ENCODE results near the gene NRBF2.
"Not testable (repeated sequence)": the region's sequence is repeated elsewhere in the genome, so short reads cannot be mapped to it uniquely, and the experiment has no call there.

NRBF2 gene

DNA sequence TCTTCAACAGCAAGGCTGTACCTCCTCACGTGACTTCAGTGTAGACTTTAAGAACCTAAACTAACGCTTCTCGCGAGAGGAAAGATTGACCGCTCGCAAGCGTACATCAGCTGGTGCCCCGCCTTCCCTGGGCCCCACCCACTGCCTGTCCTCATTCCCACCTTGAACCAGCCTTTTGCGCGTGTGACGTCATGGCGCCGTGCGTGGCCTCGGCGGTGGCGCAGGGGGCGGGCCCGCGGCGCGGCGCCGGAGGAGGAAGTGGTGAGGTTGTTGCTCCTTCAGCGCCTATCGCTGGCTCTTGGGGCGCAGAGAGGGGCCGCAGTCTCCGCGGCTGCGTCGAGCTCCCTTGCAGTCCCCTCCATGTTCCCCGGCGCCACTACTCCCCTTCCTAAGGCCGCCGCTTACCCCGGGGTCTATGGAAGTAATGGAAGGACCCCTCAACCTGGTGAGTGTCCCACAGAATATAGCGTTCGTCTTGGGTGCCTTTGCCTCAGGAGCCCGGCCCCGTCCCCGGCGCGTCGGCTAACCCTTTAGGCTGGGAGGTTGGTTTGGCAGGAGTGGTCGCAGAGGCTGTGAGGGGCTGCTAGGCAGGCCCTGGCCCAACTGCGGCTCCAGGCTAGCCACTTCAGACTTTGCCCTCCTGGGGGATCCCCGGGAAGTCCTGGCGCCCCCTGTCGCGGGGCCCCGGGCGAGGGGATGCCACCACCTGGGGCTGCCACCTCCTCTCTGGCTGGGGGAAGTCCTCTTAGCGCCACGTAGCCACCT, at the start of gene NRBF2:
Gene NRBF2, plus strand, starts transcription at position 273 of the 765 bp plus-strand sequence. Its CDS starts 143 bp downstream, at position 416.
- DNase-seq, result peak; percentile 95

DNA sequence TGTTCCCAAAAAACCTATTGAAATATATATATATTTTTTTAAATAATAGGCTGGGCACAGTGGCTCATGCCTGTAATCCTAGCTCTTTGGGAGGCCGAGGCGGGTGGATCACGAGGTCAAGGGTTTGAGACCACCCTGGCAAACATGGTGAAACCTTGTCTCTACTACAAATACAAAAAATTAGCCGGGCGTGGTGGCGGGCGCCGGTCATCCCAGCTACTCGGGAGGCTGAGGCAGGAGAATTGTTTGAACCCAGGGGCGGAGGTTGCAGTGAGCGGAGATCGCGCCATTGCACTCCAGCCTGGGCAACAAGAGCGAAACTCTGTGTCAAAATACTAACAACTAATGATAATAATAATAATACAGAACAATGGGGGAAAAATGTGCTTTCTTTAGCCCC, 49.7 kb upstream of the NRBF2 start:
- DNase-seq, result not testable (repeated sequence)

- peak; percentile 35 for DNase-seq
Measured at GRCh38 chr10:63083904-63084689, 49.0 kb upstream of the NRBF2 start.

DNA sequence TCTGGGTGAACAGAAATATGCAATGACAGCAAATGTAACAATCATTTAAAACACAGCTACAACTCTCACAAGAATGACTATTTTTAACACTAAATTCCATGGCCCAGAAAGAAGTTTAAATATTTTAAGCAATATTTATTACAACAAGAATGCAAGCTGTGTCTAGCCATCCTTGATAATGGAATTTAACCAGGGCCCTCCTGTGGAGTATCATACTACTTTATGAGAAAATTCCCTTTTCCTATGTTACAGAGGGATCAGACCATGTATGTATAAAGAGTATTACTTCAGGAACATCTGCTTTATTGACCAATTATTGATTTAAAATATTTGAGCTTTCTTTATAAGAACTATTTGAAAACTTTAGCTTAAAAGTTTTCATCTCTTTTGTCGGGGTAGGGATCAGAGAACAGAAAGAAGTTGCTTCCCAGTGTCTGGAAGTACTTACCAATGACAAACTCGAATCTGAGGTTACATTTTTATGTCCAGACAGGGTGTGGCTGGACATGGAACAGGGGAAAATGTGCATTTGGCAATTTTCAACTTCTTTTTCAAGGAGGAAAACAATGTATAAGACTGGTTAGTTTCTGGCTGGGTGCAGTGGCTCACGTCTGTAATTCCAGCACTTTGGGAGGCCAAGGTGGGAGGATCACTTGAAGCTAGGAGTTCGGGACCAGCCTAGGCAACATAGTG, 48.3 kb upstream of the NRBF2 start:
- no peak for DNase-seq

- DNase-seq, result no peak
Measured at GRCh38 chr10:63093227-63093626, 39.9 kb upstream of the NRBF2 start.

- DNase-seq, result no peak
Measured at GRCh38 chr10:63094405-63094804, 38.7 kb upstream of the NRBF2 start.

DNA sequence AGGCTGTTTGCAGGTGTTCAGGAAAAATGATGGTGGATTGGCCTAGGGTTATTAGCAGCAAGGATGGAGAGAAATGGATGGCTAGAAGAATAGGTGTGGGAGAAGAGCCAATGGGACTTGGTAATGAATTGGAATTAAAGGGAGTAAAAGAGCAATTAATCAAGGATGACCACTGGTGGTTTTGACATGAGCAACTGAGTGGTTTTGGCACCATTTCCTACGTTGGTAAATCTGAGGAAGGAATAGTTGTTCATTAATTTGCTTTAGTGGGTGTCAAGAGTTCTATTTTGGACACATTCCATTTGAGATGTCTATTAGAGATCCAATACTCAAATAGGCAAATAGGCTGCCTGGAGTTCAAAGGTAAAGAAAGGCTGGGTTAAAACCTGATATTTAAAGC, 38.2 kb upstream of the NRBF2 start:
- DNase-seq, result no peak

GRCh38 chr10:63099734-63100133, 33.4 kb upstream of the NRBF2 start:
- DNase-seq, result no peak

DNA sequence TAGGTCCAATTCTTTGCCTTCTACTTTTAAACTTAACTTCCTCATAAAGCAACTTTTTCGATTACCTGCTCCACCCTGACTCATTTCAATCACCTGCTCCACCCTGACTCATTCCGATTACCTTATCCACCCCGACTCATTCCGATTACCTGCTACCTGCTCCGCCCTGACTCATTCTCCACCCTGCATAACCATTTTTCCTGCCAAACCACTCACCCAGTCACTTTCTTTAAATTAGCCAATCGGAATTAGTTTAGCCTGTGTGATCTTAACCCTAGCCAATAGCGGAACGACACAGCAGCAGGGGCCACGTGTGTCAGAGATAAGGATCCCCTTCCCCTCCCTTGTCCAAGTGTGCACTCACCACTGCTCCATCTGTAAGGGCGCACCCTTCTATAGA, 32.0 kb upstream of the NRBF2 start:
- not testable (repeated sequence) for DNase-seq

DNA sequence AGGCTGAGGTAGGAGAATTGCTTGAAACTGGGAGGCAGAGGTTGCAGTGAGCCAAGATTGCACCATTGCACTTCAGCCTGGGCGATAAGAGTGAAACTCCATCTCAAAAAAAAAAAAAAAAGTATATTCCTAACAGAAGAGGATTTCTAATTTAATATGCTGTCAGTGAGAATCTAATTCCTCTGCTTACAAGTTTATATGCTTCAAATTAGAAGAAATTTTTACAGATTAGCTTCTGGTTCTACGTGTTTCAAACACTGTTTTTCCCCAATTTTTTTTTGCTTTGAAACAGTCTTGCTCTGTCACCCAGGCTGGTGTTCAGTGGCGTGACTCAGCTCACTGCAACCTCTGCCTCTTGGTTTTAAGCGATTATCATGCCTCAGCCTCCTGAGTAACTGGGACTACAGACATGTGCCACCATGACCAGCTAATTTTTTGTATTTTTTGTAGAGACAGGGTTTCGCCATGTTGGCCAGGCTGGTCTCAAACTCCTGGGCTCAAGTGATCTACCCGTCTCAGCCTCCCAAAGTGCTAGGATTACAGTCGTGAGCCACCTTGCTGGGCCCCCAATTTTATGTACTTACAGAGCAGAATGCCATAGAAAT, 30.7 kb upstream of the NRBF2 start:
- not testable (repeated sequence) for DNase-seq

- not testable (repeated sequence) for DNase-seq
Measured at GRCh38 chr10:63103178-63103577, 29.9 kb upstream of the NRBF2 start.

- DNase-seq, result no peak
Measured at GRCh38 chr10:63103971-63104409, 29.1 kb upstream of the NRBF2 start.

DNA sequence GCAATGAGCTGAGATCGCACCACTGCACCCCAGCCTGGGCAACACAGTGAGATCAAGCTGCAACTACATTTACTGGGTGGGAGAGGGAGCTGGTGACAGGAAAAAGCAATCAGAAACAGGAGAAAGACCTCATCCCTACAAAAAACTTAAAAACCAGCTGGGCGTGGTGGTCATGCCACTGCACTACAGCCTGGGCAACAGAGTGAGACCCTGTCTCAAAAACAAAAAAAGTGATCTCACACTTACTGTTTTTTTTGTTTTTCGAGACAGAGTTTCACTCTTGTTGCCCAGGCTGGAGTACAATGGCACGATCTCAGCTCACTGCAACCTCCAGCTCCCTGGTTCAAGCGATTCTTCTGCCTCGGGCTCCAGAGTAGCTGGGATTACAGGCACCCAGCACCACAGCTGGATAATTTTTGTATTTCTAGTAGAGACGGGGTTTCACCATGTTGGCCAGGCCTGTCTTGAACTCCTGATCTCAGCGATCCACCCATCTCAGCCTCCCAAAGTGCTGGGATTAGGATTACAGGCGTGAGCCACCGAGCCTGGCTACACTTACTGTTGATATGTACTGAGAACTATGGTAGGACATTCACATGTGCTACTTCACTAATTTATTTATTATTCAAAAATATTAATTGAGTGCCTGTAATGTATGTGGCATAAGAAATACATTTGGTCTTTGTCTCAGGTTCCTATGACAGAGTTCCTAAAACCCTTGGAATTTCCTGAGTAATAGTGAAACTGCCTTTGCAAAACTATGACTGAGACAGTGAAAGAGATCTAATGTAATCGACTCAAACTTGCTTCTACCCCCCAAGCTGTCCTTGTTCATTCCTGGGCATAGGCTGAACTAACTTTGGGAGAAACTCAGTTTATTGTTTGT, 27.7 kb upstream of the NRBF2 start:
- DNase-seq, result no peak

- DNase-seq, result no peak
Measured at GRCh38 chr10:63106111-63106755, 26.9 kb upstream of the NRBF2 start.

DNA sequence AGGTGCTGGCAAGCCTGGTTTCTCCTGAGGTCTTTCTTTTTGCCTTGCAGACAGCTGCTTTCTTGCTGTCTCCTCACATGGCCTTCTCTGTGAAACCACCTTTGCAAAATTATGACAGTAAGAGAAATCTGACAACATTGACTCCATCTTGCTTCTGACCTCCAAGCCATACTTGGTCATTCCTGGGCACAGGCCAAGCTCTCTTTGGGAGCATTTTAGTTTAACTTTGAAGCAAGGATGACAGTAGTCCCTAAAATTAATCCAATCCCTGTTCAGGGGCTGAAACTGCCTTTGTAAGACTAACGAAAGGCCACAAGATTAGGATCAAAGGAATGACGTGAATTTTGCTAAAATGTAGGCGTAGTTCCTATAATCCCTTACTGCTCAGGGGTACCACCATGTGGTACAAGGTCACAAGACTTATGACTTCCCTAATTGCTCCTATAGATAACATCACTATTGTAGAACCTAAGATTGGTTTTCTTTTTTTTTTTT, 25.1 kb upstream of the NRBF2 start:
- DNase-seq, result no peak

- no peak for DNase-seq
Measured at GRCh38 chr10:63110940-63111339, 22.2 kb upstream of the NRBF2 start.

GRCh38 chr10:63114031-63114814, 18.9 kb upstream of the NRBF2 start:
- no peak for DNase-seq

- DNase-seq, result no peak
Measured at GRCh38 chr10:63115732-63116383, 17.3 kb upstream of the NRBF2 start.

- DNase-seq, result no peak
Measured at GRCh38 chr10:63116452-63117072, 16.6 kb upstream of the NRBF2 start.

Measured in activated gamma-delta T cell treated with Interleukin-2 at 50 U/mL for 16 hours (primary cell).